ENCODE data around the gene SLC22A3.
"Not testable (repeated sequence)": the region's sequence is repeated elsewhere in the genome, so short reads cannot be mapped to it uniquely, and the experiment has no call there.

The SLC22A3 gene

DNA sequence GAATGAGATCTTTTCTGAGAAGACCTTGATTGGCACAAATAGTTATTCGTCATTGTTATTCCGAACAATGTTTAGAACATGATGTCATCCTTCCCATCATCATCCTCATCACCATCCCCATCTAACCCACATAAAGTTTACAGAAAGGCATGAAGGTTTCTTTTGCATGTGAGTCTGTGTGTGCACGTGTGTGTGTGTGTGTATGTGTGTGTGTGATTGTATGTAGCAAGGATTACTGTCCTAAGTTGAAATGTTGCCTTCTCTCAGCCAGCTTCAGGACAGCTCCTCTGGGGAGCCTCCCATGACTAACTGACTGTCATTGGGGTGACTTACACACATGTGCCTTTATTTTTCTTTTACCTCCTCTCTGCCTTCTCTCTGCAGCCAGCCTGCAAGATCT lies 113.5 kb downstream of the SLC22A3 start:
- no peak overlapping the region for H3K27ac ChIP-seq
- TF ChIP-seq ZFX (IDR thresholded peaks at IDR 0.05) = no peak
- TF ChIP-seq, protein P1, sequence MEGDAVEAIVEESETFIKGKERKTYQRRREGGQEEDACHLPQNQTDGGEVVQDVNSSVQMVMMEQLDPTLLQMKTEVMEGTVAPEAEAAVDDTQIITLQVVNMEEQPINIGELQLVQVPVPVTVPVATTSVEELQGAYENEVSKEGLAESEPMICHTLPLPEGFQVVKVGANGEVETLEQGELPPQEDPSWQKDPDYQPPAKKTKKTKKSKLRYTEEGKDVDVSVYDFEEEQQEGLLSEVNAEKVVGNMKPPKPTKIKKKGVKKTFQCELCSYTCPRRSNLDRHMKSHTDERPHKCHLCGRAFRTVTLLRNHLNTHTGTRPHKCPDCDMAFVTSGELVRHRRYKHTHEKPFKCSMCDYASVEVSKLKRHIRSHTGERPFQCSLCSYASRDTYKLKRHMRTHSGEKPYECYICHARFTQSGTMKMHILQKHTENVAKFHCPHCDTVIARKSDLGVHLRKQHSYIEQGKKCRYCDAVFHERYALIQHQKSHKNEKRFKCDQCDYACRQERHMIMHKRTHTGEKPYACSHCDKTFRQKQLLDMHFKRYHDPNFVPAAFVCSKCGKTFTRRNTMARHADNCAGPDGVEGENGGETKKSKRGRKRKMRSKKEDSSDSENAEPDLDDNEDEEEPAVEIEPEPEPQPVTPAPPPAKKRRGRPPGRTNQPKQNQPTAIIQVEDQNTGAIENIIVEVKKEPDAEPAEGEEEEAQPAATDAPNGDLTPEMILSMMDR (conservative IDR thresholded peaks at IDR 0.05) = no peak

DNA sequence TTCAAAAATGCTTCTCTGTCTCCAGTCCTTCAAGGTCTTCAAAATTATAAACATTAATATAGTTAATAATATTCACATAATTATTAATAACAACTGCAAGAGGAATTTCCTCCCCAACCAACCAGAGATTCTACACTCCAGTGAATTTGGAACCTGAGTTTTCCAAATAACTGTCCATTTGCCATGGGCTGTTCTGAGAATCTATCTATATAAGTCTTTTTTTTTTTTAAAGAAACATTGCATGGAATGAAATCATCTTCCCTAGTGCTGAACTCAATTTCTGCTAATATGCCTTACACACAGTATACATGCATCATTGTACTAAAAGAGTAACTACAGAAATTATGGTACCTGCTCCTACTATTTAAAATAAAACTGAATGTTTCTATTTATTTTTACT lies 113.9 kb downstream of the SLC22A3 start:
- no peak overlapping the region for H3K27ac ChIP-seq
- TF ChIP-seq, protein P1 (conservative IDR thresholded peaks at IDR 0.05) = no peak
- no peak for TF ChIP-seq ZFX (IDR thresholded peaks at IDR 0.05)

DNA sequence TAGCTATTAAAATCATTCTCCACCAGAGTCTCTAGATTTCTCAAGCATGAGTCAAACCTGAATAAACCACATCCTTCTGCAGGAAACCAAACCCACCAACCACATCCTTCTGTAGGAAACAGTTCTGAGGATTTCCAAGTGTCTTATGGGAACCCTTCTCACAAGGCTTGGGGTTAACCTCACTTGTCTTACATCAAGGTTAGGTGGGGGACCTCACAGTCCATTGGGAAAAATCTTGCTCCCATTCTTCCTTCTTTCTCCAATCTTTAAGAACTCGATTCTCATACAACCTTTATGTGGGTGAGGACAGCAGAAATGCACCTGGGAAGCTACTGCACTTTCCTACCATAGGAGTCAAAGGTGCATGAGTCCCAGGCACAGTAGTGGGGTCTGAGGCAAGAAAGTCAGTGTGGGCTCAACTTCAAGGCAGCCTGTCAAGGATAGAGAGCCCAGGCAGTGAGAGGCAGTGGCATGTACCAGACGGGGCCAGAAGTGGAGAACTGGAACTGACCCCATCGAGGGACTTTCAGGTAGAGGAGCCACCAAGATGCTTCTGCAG lies 114.5 kb downstream of the SLC22A3 start:
- H3K27ac ChIP-seq = no peak overlapping the region
- TF ChIP-seq ZFX (IDR thresholded peaks at IDR 0.05) = no peak
- TF ChIP-seq, protein P1 (conservative IDR thresholded peaks at IDR 0.05) = no peak

DNA sequence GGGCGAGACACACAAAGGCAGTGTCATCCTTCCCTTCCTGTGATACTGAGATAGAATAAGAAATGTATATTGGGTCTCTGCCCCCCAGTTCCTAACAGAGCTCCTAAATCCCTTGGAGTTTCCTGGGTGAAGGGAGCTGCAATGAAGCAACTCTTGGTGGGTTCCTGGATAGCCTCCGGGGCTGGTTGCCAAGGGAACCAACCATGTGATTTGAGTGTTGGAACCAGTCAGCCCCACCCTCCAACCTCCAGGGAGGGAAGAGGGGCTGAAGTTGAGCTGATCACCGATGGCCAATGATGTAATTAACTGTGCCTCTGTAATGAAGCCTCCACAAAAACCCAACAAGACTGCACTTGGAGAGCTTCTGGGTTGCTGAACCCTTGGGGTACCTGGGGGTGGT lies 116.6 kb downstream of the SLC22A3 start:
- H3K27ac ChIP-seq = no peak overlapping the region
- TF ChIP-seq ZFX (IDR thresholded peaks at IDR 0.05) = no peak
- TF ChIP-seq, protein P1 (conservative IDR thresholded peaks at IDR 0.05) = no peak

DNA sequence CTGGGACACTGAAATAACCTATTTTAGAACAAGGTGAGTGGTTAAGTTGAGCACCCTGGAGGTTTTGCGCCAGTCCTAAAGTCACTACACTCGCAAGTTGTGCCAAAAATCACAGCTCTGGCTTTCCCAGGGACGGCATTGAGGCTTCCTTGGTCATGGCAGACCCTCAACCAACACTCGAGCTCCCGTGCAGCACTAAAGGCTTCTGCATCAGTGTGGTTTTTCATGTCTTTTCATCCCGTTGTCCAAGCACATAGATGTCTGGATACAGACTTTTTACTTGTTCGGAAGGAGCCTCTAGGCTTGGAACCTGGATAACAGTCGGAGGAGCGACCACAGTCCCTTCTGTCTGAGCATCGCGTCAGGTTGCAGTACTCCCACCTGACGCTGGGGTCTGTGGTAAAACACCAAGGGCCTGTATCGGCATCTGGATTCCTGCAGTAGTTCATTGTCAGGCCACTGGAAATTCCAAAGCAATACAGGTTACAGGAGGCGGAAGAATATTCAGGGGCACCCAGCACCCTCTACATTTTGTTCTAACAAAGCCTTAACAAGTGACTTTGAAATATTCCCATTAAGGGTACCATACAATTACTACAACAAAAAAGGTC lies 119.2 kb downstream of the SLC22A3 start:
- H3K27ac ChIP-seq = not testable (repeated sequence)

DNA sequence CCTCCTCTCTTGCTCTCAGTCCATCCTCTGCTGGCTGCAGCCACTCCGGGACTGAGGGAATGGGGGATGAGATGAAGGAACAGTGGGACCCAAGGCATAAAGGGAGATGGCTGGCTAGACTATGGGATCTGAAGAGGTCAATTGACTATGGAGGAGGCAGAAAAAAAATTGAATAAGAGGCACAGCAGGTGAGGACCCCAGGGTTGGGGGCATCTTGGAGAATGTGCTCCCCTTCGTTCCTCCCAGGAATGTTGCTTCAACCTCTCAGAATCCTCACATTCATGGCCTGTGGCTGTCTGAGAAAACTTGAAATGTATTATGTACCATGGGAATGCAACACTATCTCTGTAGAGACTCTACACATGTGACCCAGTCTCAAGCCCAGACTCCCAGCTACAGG lies 121.0 kb downstream of the SLC22A3 start:
- no peak for TF ChIP-seq ZFX (IDR thresholded peaks at IDR 0.05)
- TF ChIP-seq, protein P1 (conservative IDR thresholded peaks at IDR 0.05) = no peak
- no peak overlapping the region for H3K27ac ChIP-seq

- not testable (repeated sequence) for H3K27ac ChIP-seq
Observed at GRCh38 chr6:160476056-160476455, 127.9 kb downstream of the SLC22A3 start.

GRCh38 chr6:160477072-160477471 lies 128.9 kb downstream of the SLC22A3 start:
- H3K27ac ChIP-seq = not testable (repeated sequence)

DNA sequence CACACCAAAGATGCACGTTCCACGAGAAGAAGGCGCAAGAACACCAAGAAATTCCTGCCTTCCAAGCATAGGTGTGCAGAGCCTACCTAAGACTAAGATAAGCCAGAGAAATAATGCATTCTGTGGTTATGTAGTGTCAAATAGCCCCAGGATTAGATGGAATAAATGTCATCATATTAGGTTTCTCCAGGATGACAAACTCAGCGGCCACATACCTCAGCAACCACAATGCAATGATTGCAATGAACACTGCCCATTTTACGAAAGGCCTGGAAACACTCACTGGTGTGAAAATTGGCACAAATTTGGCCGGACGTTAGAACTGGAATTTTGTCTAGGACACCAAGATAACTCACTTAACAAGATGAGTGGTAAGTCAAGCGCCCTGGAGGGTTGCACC lies 129.7 kb downstream of the SLC22A3 start:
- TF ChIP-seq, protein P1 (conservative IDR thresholded peaks at IDR 0.05) = no peak
- no peak for TF ChIP-seq ZFX (IDR thresholded peaks at IDR 0.05)
- no peak overlapping the region for H3K27ac ChIP-seq
